ENCODE results near the gene TNFRSF6B.
A peak's percentile ranks its signal among the peaks of the same experiment; 100 is the strongest.

The TNFRSF6B gene

DNA sequence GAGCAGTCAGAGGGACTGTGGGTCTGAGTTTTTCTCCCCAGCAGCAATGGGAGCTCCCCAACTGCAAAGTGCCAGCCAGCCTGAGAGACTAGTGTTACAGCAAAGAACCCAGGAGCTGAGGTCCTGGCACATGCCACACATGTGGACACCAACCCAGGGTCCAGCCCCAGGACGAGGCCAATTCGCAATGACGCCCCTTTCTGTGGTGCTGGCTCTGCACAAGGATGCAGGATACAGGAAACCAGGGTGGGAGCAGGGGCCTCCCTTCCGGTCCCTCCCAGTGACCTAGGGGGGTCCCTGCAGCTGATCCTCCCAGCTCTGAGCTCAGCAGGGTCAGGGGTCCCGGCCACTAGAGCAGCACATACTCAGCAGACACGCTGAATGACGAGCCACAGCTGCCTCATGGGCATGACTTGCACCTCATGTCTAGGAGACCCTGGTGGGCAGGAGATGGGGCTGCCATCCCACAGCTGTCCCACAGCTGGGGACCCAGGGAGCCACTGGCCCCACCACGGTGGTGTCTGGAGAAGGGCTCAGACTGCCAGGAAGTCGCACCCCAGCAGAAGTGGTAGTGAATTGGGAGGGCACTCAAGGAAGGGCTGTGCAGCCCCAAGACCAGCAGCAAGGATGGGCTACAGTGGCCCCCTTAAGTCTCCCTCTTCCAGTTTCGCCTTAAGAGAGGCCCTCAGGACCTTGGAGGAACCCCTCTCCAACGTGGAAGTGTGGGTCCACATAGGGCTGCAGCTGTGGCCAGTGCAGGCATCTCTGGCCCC, 7.7 kb downstream of the TNFRSF6B start:
- POLR2A ChIA-PET = no interaction called here
- peak; percentile 5 for DNase-seq (ENCODE audit: extremely low spot score)
- TF ChIP-seq, protein P1, sequence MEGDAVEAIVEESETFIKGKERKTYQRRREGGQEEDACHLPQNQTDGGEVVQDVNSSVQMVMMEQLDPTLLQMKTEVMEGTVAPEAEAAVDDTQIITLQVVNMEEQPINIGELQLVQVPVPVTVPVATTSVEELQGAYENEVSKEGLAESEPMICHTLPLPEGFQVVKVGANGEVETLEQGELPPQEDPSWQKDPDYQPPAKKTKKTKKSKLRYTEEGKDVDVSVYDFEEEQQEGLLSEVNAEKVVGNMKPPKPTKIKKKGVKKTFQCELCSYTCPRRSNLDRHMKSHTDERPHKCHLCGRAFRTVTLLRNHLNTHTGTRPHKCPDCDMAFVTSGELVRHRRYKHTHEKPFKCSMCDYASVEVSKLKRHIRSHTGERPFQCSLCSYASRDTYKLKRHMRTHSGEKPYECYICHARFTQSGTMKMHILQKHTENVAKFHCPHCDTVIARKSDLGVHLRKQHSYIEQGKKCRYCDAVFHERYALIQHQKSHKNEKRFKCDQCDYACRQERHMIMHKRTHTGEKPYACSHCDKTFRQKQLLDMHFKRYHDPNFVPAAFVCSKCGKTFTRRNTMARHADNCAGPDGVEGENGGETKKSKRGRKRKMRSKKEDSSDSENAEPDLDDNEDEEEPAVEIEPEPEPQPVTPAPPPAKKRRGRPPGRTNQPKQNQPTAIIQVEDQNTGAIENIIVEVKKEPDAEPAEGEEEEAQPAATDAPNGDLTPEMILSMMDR (IDR thresholded peaks at IDR 0.05; ENCODE audit: control extremely low read depth, extremely low read depth, low read depth, missing control alignments) = no peak
- CTCF ChIA-PET = interaction anchor here (1.0 to 1.1 kb wide), 2 partner anchors 161 to 167 kb away, joined by 3 read pairs; partner anchors contain the start of gene TPD52L2

DNA sequence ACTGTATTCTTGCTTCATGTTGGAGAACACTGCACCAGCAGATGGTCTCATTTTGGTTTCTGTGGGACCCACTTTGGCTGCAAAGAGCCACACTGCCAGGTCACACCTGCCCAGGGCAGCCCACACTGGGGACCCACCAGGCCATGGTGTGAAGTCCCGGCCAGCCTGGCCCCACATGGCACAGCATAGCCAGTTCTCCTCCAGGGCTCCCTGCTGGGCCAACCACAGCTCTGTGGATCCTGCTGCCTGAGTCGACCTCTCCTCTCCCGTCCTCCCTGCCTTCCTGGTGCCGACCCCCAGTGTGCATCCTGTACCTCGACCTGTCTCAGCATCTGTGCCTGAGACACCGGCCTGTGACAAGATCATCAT, 8.3 kb downstream of the TNFRSF6B start:
- CTCF ChIA-PET = interaction anchor here (1.0 to 1.1 kb wide), 2 partner anchors 160 to 167 kb away, joined by 3 read pairs; partner anchors contain the start of gene TPD52L2
- POLR2A ChIA-PET = no interaction called here
- DNase-seq (ENCODE audit: extremely low spot score) = no peak
- TF ChIP-seq, protein P1 (IDR thresholded peaks at IDR 0.05; ENCODE audit: control extremely low read depth, extremely low read depth, low read depth, missing control alignments) = no peak

DNA sequence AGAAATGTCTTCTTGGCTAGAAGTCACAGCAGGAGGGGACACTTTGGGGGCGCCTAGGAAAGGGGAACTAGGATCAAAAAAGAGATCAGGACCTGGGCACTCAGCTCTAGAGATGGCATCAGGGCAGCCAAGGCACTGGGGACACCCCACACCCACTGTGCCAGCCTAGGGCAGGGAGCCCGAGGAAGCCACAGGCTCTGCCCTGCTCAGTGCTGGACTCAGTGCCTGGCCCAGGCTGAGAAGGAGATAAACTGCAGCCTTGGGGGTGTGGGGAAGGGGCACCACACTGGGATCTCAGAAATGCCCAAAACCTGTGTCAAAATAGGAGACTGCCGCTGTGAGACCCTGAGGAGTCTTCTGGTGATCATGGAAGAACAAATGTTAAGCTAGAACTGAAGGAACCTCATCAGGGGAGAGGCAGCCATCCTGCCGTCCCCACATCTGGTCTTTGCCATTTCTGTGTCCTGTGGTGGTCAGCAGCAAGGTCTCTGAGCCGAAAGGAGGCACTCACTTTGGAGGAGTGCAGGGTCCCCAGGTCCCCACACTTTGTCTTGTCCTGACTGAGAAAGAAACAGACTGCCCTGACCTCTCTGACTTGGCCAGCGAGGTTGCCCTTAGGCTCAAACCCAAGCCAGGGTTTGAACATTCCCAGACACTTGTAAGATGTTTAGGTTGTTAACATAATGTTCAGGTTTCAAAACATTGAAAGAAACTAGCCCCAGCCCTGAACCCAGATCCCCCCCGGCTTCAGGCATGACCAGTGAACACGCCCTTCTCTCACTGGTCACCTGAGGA, 9.0 kb downstream of the TNFRSF6B start:
- ChIA-PET POLR2A (no interaction called here), CTCF (interaction anchor here (1.0 to 4.2 kb wide), 4 partner anchors 17 to 168 kb away, joined by 3 to 21 read pairs (median 4); partner anchors contain the start of genes PTK6 and TPD52L2)
- peak; percentile 11 for DNase-seq (ENCODE audit: extremely low spot score)
- TF ChIP-seq, protein P1 (IDR thresholded peaks at IDR 0.05; ENCODE audit: control extremely low read depth, extremely low read depth, low read depth, missing control alignments) = no peak

DNA sequence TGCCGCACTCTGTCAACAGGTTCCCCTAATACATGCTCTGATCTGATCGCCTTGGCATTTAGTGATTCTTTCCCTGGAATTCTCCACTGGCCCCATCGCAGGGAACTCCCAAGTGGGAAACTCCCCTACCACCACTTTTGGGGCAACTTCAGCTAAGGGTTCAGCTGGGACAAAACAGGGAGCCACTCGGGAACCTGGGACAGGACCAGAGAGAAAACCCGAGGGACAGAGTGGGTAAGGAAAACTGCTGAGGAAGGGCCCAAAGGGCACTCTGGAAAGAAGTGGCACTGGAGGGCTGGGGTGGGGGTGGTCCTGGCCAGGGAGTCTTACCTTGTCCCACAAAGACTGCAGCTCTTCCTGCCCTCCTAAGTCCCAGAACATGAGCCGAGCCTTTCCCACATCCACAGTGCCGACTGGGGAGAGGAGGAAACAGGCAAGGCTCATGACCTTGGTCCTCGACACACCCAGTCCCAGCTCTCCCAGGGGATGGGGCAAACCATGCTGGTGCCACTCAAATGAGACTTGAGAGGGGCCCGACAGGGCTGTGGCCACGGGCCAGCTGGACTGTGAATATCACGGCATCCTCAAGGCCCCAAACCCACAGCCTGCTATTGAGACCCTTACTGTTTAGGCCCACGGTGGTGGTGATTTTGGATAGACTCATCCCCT, 9.7 kb downstream of the TNFRSF6B start:
- CTCF ChIA-PET = interaction anchor here (1.2 to 4.2 kb wide), 5 partner anchors 16 to 169 kb away, joined by 3 to 21 read pairs (median 4); partner anchors contain the start of genes LIME1 and PTK6
- TF ChIP-seq, protein P1 (IDR thresholded peaks at IDR 0.05; ENCODE audit: control extremely low read depth, extremely low read depth, low read depth, missing control alignments) = no peak
- POLR2A ChIA-PET = interaction anchor here (0.6 kb wide), 1 partner anchor 18 kb away, joined by 8 read pairs; no protein-coding TSS in a partner anchor
- no peak for DNase-seq (ENCODE audit: extremely low spot score)

DNA sequence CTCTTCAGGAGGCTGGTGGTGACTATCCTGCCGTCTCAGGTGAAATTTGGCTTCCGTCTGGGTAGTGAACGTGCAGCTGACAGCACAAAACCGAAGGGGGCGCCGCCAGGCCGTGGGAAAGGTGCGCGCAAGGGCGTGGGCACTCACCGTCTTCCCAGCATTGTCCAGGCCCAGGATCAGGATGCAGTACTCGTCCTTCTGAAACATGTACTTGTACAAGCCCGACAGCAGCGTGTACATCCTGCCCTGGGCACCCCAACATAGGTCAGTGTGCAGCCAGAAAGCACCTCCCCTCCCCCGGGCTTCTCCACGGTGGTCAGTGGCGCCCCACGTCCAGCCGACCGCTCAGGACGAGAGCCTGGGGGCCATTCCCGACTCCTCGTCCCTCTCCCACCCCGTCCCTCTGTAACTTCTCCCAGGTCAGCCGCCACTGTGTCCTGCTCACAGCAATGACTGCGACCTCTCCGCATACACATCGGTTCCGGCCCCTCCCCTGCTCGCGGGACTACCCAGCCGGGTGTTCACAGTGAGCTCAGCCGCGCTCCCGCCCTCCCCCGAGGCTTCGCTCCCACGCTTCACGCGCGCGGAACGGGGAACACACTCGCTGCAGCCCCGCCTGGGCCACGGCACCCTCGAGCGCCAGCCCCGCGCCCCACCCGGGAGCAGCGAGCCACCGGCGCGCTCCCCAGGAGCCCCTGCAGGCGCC, 10.6 kb downstream of the TNFRSF6B start:
- POLR2A ChIA-PET = interaction anchor here (1.2 kb wide), 1 partner anchor 32 kb away, joined by 3 read pairs; the partner anchor contains the start of gene SLC2A4RG
- TF ChIP-seq, protein P1 (IDR thresholded peaks at IDR 0.05; ENCODE audit: control extremely low read depth, extremely low read depth, low read depth, missing control alignments) = peak; percentile 81
- CTCF ChIA-PET = interaction anchor here (0.5 to 4.2 kb wide), 16 partner anchors 9 to 274 kb away, joined by 3 to 21 read pairs (median 5); partner anchors contain the start of genes LIME1, PRPF6, PTK6 and TNFRSF6B
- peak; percentile 74 for DNase-seq (ENCODE audit: extremely low spot score)

All from GM10248 (cell line).